GM18499 (cell line): Measurements from ENCODE around the gene IPO11.

Experiments
- ATAC-seq: cut with Tn5 transposase; IDR thresholded peaks from one replicate; pipeline ENCODE4 v1.9.1; 2021; ENCODE audit warnings: moderate number of reproducible peaks; ENCODE audit not compliant: insufficient read depth, unreplicated experiment

IPO11 gene

DNA sequence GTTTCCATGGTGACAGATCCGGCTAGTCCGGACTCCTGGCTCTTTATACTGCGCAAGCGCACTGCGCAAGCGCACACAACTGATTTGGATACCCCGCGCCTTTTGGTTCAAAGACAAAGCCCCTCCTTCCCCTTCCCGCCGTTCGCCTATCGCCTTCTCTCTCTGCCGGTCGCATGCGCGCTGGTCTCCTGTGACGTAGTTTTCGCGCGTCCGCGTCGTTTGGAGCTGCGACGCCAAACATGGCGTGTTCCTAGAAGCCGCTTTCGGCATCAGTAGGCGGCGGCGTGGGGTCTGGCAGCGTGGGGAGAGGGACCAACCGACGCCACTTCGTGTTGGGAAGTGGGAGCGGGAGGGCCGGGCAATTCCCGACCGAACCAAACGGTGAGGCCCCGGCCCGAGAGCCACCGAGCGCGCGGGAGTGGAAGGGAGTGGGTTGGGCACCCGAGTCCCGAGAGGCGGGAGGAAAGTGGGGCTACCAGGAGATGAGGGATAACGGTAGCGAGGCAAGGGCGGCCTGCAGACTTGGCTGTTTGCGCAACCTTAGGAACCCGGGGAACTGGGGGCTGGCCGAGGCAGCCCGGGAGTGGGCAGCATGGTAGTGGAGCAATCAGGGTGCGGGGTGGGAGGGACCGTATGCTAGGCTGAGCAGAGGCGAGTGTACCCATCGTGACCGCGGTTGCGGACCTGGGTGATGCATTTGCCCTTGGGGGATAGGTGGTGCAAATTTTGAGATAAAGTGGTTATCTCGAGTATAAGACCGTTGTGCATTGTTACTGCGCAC lies at the start of gene IPO11:
TSS of gene IPO11 (plus strand) at position 215 of the 781 bp plus-strand sequence. CDS start 24,517 bp downstream, outside the sequence.
- peak; percentile 95 for ATAC-seq

DNA sequence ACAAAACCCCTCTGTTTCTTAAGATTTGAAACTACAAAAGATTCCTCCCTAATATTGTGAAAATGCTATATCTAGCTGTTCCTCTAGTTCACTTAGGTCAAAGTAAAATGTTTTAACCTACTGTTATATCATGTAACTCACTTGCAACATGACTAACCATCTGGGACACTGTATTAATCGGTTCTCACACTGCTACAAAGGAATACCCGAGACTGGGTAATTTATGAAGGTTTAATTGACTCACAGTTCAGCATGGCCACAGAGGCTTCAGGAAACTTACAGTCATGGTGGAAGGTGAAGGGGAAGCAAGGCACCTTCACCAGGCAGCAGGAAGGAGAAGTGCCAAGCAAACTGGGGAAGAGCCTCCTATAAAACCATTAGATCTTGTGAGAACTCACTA lies 43.5 kb upstream of the IPO11 start:
- no peak for ATAC-seq

DNA sequence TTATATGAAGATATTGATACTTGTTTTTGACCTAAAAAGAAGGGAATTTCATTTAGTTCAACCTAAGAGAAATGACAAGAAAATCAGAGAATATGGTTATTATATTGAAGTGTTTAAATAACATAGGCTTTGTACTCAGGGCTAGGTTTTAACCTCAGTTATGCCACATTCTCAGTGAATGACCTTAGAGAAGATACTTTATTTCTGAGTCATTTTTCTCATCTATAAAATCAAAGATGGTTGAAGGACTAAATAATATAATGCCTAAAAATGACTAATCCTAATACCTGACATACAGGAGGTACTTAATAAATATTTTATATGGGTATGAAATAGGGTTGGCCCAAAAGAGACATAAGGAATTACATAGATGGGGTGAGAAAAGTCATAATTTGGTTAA lies 41.2 kb upstream of the IPO11 start:
- ATAC-seq = no peak

DNA sequence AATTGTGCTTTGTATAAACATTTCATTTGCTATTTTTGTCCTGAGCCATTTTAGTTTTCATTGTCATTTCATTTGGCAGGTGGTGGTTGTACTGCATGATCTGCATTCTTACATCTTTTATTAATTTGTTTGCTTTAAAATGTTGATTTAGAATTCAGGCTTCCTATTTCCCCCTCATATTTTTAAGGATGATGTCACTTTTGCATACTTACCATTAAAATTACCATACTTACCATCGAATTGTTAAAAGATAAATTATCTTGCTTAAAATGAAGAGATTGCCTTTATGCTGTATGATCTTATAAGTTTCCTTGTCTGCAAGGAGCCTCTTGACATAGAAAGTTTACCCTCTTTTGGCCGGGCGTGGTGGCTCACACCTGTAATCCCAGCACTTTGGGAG lies 40.0 kb upstream of the IPO11 start:
- ATAC-seq = no peak

DNA sequence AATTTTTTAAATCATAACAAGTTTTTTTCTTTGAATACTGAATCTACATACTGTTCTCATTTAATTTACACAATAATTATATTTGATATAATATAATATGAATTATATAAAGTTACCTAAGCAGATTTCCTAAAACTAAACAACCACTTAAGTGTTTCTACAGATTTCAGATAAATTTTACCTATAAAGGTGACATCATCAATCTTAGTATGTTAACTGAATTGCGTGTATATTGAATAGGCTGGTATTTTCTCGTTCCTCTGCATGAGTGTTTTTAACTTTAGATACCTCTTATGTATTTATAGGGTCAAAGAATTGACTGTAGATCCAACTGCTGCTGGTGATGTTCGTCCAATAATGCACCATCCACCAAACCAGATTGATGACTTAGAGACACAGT lies 39.2 kb upstream of the IPO11 start:
- no peak for ATAC-seq

DNA sequence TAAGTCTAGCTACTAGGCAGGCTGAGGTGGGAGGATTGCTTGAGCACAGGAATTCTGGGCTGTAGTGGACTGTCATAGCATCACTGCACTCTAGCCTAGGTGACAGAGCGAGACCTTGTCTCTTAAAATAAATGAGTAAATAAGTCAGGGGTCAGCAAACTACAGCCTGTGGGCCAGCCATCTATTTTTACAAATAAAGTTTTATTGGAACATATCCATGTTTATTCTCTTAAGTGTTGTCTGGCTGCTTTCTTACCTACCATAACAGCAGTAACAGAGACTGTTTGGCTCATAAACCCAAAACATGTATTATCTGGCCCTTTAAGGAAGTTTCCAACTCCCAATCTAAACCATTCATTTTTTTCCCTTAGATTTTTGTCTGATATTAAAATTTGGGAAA lies 38.5 kb upstream of the IPO11 start:
- ATAC-seq = no peak

DNA sequence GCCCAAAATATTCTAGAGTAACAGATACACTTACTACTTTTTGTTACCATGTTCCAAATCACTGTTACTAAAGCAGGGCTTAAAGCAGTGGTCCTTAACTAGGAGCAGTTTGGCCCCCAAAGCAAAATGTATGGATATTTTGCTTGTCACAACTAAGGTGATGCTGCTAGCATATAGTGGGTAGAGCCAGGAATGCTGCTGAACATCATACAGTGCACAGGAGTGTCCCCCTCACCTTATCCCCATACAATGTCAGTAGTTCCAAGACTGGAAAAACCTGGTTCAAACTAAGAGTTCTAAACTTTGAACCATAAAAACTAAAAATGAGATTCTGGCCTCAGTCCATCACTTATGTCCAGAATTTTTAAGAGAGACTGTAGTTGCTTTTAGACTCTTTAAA lies 36.9 kb upstream of the IPO11 start:
- ATAC-seq = no peak

DNA sequence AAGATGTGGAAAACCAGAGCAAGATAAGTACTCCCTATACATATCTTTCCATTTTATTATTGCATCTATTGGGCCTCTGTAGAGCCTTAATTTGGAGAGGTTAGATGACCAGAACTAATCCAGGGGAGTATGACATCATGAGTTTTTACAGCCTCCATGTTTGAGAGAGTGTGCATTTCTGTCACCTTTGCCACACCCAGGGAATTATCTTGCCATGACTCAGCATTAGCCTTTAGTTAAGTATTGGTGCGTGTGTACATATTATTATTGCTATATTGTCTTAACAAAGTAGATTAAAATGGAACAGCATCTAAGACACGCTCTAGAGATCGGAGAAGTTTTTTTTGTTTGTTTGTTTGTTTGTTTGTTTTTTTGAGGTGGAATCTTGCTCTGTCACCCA lies 36.5 kb upstream of the IPO11 start:
- no peak for ATAC-seq

DNA sequence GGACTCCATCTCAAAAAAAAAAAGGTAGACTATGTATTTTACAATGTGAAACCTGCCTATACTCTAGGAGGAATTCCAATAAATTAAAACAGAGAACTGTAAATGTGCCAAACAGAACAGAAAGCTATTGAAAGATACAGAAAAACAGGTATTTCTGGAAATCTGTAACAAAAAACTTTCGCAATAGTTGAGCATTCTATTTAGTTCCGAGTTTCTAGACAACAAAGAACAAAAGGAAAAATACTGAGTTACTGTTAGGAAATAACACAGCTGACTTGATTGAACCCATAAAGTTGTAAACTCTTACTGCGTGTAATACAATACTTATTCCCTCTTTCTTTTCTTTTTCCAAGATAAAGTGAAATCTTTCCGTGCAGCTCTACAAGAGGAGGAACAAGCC lies 27.4 kb upstream of the IPO11 start:
- ATAC-seq = no peak

DNA sequence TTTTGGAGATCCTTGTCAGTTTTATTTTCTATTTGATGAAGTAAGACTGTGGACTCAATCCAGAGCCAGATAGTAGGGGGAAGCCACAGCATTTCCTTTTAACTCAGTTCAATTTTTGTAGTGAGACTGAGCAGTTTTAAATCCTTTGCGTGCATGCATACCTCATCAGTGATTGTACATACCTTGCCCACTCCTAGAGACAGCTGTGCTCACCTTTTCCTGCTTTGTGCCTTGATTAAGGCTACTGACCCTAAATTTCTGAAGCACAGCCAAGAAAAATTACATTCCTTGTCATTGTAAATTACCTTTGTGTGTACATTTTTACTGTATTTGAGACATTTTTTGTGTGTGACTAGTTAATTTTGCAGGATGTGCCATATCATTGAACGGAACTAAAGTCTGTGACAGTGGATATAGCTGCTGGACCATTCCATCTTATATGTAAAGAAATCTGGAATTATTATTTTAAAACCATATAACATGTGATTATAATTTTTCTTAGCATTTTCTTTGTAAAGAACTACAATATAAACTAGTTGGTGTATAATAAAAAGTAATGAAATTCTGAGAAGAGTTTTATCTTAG lies 26.7 kb upstream of the IPO11 start:
- no peak for ATAC-seq

DNA sequence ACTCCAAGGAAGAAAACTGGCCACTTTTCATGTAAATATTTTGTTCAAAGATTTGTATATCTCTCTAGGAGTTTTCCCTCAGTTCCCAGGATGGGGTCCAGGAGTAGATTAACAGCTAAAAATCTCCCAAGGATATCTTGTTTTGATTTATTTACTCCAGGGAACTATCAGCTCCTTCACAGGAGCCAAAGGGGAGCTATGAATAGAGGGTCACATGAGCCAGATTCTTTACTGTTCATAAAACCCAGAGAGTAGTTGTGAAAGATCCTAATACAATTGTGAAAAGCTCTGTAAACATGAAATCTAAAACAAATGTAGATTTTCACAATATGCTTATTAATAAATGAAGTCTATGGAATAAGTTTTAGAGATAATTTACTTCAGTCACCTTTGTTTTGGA lies 25.7 kb upstream of the IPO11 start:
- ATAC-seq = no peak

DNA sequence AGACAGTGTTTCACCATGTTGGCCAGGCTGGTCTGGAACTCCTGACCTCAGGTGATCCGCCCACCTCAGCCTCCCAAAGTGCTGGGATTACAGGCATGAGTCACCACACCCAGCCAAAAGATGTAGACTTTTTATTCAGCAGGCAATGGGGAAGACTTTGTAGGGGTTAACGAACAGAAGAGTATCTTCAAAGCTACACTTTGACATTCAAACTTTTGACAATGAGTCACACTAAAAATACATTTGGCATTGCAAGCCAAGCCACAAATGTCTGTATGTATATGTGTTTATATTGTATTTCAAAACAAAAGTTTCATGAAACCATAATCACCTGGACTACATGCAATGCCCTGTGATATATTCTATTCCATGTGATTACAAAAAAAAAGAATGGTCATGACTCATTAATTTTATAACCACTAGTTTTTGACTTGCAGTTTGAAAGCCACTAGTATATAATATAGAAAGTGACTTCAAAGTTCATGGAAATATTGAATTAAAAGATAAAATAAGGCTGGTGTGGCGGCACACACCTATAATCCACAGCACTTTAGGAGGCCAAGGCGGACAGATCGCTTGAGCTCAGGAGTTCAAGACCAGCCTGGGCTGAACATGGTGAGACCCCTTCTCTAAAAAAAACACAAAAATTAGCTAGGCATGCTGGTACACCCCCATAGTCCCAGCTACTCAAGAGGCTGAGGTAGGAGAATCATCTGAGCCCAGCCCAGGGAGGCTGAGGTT lies 17.2 kb upstream of the IPO11 start:
- no peak for ATAC-seq

DNA sequence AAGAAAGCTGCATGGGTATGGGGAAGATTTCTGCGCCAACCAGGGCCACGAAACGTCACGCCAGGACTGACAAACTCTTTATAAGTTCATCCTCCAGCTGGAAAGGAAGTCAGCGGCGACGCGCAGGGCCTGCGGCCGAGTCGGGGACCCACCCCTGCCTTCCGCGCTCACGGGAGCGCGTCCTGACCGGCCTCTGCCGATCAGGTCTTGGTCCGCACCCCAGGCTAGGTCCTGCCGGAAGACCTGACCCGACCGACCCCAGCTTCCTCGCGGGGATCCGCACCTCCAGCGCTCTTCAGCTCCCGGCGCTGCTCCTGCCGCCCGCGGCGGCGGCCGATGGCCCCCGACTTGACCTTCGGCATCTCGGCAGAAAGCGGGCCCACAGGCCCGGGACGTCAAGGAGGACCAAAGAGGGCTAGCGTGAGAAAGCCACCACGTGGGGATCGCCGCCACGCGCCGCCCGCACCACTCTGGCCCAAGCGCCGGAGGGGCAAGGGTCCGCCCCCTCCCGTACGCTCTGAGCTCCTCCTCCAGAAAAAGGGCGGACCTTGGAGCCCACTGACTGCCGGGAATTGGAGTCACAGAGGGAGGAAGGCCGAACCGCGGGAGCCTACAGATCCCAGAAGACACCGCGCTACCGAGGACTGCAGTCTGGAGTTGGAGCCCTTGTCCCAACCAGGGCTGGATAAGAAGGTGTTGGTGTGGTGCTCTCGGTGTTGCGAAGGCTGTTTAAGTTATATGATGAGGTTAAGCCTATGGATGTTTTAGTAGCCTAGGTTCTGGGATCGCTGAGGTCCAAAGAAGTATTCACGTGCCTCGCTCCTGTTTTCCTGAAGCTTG lies 8.9 kb upstream of the IPO11 start, which contains the start of gene DIMT1:
TSS of gene DIMT1 (minus strand) at position 495 of the 840 bp plus-strand sequence. CDS start at position 362, 133 bp downstream.
- peak; percentile 87 for ATAC-seq

DNA sequence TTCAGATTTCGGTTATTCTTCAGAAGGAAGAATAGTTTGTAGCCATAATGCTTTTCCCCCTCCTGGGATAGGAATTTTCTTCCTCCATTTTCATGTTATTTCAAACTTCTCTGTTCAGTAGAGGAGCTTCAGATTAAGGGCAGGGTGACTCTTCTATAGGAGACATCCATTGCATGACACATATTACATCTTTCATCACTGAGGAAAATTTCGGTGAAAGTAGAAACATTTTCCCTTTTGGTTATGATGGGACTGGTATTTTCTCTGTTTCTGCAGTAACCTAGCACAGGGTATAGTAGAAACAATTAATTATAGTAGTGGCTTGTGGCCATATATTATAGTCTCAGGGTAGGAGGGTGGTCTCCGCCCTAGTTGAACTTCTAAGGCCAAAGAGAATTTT lies 1.1 kb downstream of the IPO11 start:
- no peak for ATAC-seq

DNA sequence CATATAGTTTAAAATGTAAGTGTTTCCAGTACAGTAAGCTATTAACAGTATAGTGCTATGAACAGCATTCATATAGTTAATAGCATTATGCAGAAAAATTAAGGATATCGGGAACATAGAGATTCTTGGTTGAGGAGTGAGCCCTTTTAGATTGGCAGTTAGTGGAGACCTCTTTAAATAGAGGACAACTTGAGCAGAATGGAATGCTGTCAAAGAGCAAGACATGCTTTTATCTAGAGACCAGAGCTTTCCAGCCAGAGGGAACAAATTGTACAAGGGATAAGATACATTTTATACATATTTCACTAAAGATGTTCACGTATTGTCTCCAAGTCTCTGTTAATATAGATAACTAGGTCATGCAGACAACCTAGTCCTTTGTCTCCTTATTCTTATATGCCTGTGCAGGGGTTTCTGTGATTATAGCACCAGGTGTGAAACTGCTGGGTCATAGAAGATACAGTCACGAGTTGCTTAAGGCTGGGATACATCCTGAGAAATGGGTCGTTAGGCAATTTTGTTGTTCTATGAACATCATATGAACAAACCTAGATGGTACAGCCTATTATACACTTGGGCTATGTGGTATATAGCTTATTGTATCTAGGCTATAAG lies 6.0 kb downstream of the IPO11 start:
- ATAC-seq = no peak

DNA sequence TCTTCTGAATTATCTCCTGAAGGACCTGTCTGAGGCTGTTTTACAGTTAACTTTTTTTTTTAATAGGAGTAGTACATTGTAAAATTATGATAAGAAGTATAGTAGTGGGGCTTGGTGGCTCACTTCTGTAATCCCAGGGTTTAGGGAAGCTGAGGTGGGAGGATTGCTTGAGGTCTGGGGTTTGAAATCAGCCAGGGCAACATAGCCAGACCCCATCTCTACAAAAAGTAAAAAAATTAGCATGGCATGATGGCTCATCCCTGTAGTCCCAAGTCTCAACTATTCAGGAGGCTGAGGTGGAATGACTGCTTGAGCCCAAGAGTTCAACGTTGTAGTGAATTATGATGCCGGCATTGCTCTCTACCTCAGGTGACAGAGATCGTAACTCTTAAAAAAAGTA lies 7.0 kb downstream of the IPO11 start:
- ATAC-seq = no peak

DNA sequence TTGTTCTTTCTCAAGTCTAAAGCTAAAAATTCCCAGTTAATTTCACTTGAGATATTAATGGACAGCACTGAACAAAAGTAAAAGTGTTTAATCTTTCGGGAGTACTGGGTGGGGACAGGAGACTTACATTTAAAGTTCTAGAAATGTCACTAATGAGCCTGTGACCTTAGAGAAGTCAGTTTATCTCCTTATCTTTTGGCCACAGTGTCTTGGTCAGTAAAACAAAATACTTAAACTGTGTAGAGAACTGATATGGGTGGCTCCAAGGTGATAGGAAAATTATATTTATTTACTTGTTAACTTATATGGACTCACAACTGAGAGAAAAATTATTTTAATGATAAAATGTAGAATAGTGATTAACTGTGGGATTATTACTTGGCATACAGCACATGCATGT lies 8.9 kb downstream of the IPO11 start:
- no peak for ATAC-seq

DNA sequence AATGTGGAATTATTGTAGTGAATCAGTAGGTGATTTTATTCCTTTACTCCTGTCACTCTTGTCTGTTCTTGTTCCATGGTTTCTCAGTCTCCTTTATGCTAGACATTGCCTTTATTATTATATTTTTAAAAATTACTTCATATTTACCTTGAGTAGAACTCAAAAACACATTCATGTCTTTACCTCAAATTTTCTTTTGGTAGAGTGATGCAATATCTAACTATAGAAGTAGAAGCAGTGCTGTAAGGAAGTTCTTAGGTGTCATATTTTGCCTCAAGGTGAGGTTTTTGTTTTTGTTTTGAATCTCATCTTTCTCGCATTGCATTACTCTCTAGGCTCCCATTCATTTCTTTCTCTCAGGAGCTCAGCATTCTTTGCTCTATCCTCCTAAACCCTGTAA lies 12.2 kb downstream of the IPO11 start:
- no peak for ATAC-seq

DNA sequence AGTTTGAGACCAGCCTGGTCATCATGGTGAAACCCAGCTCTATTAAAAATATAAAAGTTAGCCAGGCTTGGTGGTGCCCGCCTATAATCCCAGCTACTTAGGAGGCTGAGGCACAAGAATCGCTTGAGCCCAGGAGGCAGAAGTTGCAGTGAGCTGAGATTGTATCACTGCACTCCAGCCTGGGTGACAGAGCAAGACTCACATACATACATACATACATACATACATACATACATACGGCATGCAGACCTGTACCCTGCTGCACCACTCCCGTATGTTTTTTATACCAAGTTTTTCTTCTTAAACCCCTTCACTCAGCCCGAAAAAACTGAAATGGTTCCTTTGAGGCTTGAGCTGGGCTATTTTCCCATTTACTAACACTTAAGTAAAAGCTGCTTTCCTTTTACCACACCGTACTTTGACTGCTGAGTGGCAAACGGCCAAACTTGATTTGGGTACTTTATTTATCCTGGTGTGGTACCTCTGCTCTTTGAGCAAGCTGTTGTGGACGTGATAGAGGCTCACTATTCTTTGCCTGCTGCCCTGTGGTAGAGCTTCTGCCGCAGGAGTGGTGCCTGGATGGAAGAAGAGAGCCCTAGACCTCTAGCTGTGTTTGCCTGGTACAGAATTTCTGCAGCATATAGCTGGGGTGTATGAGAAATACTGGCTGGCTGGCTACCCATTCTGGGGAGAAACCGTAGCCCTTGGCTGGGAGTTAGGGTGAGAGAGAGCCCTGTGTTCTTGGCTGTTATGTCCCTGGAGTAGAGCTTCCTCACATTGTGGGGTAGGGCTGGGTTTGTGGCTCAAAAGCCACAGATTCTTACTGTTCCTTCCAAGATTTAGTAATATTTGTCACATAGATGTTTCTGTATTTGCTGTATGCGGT lies 19.4 kb downstream of the IPO11 start:
- no peak for ATAC-seq
